ENCODE results near the gene SPDYE2B.
"Not testable (repeated sequence)": the region's sequence is repeated elsewhere in the genome, so short reads cannot be mapped to it uniquely, and the experiment has no call there.

The SPDYE2B gene

GRCh38 chr7:102697642-102698512 is 47.8 kb downstream of the SPDYE2B start:
- intact Hi-C loops (cut with DNase I), result not testable (repeated sequence)
- peak in 1 of 10 donors; percentile 12 for DNase-seq

- DNase-seq; intact Hi-C loops (cut with DNase I): not testable (repeated sequence)
These were observed 49.0 kb downstream of the SPDYE2B start for GRCh38 chr7:102698962-102699750.
